HG02678 (cell line): ENCODE measurements around the gene AKAP12.

ENCODE experiments used
- ATAC-seq: cut with Tn5 transposase; IDR thresholded peaks from one replicate; pipeline ENCODE4 v1.9.1; 2021; ENCODE audit warnings: mild to moderate bottlenecking, moderate library complexity; ENCODE audit not compliant: unreplicated experiment

AKAP12 gene, protein sequence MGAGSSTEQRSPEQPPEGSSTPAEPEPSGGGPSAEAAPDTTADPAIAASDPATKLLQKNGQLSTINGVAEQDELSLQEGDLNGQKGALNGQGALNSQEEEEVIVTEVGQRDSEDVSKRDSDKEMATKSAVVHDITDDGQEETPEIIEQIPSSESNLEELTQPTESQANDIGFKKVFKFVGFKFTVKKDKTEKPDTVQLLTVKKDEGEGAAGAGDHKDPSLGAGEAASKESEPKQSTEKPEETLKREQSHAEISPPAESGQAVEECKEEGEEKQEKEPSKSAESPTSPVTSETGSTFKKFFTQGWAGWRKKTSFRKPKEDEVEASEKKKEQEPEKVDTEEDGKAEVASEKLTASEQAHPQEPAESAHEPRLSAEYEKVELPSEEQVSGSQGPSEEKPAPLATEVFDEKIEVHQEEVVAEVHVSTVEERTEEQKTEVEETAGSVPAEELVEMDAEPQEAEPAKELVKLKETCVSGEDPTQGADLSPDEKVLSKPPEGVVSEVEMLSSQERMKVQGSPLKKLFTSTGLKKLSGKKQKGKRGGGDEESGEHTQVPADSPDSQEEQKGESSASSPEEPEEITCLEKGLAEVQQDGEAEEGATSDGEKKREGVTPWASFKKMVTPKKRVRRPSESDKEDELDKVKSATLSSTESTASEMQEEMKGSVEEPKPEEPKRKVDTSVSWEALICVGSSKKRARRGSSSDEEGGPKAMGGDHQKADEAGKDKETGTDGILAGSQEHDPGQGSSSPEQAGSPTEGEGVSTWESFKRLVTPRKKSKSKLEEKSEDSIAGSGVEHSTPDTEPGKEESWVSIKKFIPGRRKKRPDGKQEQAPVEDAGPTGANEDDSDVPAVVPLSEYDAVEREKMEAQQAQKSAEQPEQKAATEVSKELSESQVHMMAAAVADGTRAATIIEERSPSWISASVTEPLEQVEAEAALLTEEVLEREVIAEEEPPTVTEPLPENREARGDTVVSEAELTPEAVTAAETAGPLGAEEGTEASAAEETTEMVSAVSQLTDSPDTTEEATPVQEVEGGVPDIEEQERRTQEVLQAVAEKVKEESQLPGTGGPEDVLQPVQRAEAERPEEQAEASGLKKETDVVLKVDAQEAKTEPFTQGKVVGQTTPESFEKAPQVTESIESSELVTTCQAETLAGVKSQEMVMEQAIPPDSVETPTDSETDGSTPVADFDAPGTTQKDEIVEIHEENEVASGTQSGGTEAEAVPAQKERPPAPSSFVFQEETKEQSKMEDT (N-terminal part only)

GRCh38 chr6:151239603-151240035, at the start of gene AKAP12:
AKAP12 (plus strand) TSS chr6:151239967; CDS start chr6:151240563, 596 bp downstream.
- no peak for ATAC-seq

DNA sequence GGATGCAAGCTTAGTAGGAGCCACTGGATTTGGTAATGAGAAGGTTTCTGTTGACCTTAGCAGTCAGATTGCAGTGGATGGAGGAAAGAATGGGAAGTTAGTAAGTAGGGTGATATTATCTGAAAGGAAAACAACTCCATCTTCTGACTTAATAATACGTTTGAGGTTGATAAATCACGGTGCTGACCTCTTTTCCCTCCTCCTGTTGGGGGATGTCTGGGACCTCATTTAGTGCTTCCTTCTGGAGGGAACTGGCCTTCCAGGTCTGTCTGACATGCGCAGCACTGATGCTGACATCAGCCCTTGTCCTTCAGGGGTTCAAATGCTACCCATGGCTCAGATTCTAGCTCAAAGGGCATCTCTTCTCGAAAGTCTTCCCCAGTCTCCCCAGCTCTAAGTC, 48.2 kb upstream of the AKAP12 start:
- ATAC-seq, result no peak

DNA sequence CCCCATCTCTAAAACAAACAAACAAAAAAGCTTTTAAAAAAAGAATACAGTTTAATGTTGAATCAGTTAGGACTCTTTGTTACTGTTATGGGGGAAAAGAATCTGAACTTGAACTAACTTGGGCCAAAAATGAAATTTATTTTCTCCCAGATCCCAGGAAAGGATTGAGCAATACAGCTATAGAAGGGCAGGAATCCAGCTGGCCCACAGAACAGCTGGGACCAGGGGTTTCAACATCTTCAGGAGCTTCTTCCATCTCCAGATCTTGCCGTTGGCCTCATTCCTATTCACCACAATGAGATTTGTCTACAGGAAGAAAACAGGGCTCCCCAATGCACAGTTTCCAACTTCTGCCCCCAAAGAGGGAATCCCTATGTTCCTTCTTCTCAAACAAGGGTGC, 43.2 kb upstream of the AKAP12 start:
- no peak for ATAC-seq

DNA sequence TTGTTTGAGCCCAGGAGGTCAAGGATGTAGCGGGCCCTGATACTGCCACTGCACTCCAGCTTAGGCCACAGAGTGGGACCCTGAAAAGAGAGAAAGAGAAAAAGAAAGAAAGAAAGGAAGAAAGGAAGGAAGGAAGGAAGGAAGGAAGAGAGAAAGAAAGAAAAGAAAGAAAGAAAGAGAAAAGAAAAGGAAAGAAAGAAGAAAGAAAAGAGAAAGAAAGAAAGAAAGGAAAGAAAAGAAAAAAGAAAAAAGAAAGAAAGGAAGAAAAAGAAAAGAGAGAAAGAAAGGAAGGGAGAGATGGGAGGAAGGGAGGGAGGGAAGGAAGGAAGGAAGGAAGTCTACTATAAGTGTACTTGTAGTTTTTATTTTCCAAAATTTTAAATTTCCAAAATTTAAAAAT, 42.2 kb upstream of the AKAP12 start:
- no peak for ATAC-seq

DNA sequence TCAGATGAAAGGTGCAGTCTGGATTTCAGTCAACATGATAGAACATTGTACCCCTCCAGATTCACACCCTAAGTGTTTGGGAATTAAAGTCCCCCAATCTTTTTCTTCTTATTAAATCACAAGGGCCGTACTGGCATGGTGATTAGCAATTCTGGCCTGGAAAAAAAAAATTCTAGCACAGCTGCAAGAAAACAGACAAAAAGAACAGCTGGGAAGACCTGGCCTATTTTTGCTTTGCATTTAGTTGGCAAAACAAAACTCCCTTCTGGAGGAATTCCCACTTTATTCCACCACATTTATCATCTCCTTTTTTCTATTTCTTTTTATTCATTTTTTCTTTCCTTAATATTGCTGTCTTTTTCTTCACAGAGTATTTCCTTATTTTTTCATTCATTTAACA, 39.8 kb upstream of the AKAP12 start:
- ATAC-seq, result no peak

DNA sequence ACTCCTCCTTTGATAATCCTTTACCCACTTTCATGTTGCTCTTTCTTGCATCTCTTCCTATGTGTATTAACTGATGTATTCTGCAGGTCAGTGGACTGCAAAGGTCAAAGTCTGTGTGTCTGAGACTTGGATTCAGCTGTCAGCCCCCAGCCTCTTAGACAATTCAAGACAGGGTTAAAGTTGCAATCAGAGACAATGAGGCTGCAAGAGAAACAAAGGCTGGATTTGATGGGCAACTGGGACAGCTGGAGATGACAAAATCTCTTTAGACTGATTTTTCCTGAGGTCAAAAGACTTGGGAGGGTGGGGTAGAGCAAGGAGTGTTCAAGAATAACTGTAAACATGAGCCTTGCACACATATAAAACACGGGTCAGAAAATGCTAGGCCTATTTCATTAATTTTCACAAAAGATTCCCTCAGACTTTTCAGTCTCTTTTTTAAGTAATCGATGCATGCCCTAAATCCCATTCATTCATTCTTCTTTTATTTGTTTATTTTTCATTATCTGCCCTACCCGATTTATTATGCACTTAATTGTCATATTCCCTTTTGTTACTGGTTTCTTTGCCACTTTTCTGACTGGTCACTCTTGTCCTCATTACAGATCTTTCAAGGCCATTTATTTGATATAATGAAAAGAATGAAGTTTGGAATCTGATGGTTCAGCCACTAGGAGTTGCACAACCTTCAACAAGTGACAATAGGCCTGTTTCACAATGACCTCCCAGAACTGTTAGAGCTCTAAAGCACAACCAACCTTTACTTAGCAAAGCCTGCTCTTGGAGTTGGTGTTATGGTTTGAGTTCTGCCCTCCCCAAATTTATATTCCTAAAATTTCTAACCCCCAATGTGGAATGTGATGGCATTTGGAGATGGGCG, 33.8 kb upstream of the AKAP12 start:
- no peak for ATAC-seq

GRCh38 chr6:151207674-151208073, 32.1 kb upstream of the AKAP12 start:
- ATAC-seq, result no peak

DNA sequence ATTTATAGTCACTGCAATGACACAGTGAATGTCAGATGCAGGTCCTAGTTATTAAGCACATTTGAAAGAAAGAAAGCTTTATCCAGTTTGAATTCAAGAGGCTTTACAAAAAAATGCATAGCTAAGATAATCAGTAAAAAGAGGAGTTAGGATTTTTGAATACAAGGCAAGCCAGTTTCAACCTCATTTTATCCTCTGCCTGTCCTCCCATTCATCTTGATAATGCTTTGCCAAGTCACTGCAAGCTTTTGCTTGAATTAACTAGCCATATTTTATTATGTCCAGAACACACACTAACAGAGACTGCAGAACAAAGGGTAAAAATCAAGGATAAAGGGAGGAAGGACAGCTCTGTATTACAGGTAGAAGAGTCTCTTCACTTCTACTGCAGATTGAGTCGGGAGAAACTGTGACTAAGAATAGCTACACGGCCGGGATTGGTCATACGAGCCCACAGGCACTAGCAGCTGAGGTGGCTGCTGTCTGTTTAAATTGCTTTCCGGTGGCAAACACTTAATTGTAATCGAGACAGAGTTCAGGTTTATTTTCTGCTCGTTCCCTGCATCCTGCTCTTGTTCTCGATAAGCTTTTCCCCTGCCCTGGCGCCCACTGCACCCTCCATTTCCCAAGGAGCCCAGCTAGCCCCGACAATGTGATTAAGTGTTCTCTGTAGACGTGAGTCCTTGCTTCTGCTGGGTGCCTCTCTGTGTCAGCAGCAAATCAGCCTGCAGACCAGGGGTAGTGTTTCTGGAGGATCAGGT, 30.5 kb upstream of the AKAP12 start:
- no peak for ATAC-seq

GRCh38 chr6:151211075-151211474, 28.7 kb upstream of the AKAP12 start:
- no peak for ATAC-seq

- no peak for ATAC-seq
Measured at GRCh38 chr6:151213352-151213751, 26.4 kb upstream of the AKAP12 start.

- no peak for ATAC-seq
Measured at GRCh38 chr6:151215999-151216398, 23.8 kb upstream of the AKAP12 start.

GRCh38 chr6:151216804-151217203, 23.0 kb upstream of the AKAP12 start:
- no peak for ATAC-seq

DNA sequence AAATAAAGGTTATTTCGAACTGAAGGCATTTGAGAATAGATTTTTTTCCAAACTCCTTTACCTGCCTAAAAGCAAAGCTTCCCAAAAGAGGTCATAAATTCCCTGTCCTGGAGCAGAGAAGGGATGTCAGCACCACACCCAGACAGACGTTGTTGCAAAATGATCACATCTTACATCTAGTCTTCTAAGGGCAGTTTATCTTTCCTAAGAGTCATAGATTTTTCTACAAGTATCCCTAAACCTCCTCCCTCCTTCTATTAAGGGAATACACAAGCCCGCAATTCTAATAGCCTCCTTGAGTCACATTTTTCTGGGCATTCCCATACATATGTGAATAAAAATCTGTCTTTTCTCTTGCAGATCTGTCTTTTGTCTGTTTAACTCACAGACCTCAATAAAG, 20.6 kb upstream of the AKAP12 start:
- no peak for ATAC-seq

DNA sequence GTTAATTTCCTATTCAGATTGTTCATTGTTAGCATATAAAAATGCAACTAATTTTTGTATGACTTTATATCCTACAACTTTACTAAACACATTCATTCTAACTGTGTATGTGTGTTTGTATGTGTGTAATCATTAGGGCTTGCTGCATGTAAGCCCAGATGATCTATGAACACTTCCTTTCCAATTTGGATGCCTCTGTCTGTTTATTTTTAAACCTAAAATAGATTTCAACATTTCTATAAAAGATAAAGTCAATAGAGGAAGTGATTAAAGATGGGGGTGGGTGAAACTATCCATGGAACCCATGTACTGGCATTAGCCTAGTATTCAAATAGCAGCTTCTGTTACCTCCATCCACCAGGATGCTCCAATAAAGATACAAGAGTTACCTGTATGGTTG, 15.7 kb upstream of the AKAP12 start:
- no peak for ATAC-seq

DNA sequence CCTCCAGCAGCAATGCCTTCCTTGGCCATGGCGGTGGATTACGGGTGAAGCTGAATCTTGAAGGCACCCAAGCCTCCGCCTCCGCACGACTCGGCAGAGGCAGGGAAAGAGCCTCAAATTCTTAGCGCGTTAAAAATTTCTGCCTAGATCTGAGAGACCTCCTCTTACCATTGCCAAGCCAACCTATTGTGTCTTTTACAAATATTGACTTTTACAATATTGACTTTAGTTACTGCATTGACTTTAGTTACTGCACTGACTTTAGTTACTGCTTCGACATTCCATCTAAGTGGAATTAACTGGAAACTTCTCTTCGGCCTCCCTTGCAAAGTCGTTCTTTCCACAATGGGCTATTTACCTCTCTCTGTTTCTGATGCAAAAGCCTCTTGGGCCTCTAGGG, 13.8 kb upstream of the AKAP12 start:
- ATAC-seq, result no peak

DNA sequence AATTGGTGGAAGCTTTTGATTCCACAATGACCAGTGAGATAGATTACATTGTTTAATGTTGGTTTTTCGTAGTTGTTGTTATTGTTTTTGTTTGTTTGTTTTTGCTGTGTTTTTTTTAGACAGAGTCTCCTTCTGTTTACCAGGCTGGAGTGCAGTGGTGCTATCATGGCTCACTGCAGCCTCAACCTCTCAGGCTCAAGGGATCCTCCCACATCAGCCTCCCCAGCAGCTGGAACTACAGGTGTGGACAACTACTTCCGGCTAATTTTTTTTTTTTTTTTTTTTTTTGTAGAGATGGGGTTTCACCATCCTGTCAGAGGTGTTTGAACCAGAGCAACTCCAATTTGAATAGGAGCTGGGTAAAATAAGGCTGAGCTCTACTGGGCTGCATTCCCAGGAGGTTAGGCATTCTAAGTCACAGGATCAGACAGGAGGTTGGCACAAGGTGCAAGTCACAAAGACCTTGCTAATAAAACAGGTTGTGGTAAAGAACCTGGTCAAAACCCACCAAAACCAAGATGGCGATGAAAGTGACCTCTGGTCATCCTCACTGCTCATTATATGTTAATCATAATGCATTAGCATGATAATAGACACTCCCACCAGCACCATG, 10.9 kb upstream of the AKAP12 start:
- no peak for ATAC-seq

GRCh38 chr6:151229401-151230276, 10.1 kb upstream of the AKAP12 start:
- ATAC-seq, result no peak

DNA sequence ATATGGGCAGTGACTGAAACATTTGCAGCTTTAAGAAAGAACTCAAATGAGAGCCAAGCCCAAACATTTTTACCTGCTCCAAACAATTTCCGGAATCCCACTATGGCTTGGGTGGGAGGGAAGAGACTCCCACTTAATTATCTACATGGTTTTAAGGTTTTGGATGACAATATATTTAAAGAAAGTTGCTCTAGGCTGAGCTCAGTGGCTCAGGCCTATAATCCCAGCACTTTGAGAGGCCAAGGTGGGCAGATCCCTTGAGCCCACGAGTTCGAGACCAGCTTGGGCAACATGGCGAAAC, 9.5 kb upstream of the AKAP12 start:
- no peak for ATAC-seq
